ENCODE data around the gene KRTAP4-7. TPM values are rescaled to one million over a fixed set of nuclear protein-coding genes. Genes with fewer than 3 reads are reported as not detected.

KRTAP4-7 gene
- total and polyA plus RNA-seq, 2 experiments from 2014 or later, result not detected

DNA sequence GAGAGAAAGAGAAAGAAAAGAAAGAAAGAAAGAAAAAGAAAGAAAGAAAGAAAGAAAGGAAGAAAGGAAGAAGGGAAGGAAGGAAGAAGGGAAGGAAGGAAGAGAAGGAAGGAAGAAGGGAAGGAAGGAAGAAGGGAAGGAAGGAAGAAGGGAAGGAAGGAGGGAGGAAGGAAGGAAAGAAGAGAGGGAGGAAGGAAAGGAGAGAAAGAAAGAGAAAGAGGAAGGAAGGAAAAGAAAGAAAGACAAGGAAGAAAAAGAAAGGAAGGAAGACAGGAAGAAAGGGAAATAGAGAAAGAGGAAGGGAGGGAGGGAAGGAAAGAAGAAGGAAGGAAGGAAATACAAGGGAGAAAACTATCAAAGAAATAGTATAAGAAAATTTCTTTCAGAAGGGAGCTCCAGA is 7.2 kb upstream of the KRTAP4-7 start:
- no peaks in the 10 kb centered on the region for H3K79me2 ChIP-seq (replicated peaks; ENCODE audit: insufficient read depth)
- no peaks in the 10 kb centered on the region for H3K27me3 ChIP-seq (ENCODE audit: insufficient read depth)
- no peaks in the 10 kb centered on the region for H3K4me1 ChIP-seq (ENCODE audit: insufficient read depth)
- no peak overlapping the region for H3K4me2 ChIP-seq
- TF ChIP-seq ZNF331 (CRISPR knock-in tag; IDR thresholded peaks at IDR 0.05; ENCODE audit: low read depth), result no peak
- no peak for TF ChIP-seq STAT1 (IDR thresholded peaks at IDR 0.05; ENCODE audit: unreplicated experiment)
- TF ChIP-seq, protein P1, sequence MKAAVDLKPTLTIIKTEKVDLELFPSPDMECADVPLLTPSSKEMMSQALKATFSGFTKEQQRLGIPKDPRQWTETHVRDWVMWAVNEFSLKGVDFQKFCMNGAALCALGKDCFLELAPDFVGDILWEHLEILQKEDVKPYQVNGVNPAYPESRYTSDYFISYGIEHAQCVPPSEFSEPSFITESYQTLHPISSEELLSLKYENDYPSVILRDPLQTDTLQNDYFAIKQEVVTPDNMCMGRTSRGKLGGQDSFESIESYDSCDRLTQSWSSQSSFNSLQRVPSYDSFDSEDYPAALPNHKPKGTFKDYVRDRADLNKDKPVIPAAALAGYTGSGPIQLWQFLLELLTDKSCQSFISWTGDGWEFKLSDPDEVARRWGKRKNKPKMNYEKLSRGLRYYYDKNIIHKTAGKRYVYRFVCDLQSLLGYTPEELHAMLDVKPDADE (IDR thresholded peaks at IDR 0.05), result no peak
- TF ChIP-seq, protein P2, sequence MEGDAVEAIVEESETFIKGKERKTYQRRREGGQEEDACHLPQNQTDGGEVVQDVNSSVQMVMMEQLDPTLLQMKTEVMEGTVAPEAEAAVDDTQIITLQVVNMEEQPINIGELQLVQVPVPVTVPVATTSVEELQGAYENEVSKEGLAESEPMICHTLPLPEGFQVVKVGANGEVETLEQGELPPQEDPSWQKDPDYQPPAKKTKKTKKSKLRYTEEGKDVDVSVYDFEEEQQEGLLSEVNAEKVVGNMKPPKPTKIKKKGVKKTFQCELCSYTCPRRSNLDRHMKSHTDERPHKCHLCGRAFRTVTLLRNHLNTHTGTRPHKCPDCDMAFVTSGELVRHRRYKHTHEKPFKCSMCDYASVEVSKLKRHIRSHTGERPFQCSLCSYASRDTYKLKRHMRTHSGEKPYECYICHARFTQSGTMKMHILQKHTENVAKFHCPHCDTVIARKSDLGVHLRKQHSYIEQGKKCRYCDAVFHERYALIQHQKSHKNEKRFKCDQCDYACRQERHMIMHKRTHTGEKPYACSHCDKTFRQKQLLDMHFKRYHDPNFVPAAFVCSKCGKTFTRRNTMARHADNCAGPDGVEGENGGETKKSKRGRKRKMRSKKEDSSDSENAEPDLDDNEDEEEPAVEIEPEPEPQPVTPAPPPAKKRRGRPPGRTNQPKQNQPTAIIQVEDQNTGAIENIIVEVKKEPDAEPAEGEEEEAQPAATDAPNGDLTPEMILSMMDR (conservative IDR thresholded peaks at IDR 0.05; ENCODE audit: low read depth in 2 of 2), result no peak
- TF ChIP-seq ZNF114 (CRISPR knock-in tag; IDR thresholded peaks at IDR 0.05), result no peak
- no peak for TF ChIP-seq NANOG (IDR thresholded peaks at IDR 0.05; ENCODE audit: borderline replicate concordance)
- no peak for TF ChIP-seq CREB1 (CRISPR knock-in tag; IDR thresholded peaks at IDR 0.05; ENCODE audit: low read depth)
- no peak for TF ChIP-seq EZH2 (IDR thresholded peaks at IDR 0.05; ENCODE audit: low read depth, unreplicated experiment)
- TF ChIP-seq, protein P3, sequence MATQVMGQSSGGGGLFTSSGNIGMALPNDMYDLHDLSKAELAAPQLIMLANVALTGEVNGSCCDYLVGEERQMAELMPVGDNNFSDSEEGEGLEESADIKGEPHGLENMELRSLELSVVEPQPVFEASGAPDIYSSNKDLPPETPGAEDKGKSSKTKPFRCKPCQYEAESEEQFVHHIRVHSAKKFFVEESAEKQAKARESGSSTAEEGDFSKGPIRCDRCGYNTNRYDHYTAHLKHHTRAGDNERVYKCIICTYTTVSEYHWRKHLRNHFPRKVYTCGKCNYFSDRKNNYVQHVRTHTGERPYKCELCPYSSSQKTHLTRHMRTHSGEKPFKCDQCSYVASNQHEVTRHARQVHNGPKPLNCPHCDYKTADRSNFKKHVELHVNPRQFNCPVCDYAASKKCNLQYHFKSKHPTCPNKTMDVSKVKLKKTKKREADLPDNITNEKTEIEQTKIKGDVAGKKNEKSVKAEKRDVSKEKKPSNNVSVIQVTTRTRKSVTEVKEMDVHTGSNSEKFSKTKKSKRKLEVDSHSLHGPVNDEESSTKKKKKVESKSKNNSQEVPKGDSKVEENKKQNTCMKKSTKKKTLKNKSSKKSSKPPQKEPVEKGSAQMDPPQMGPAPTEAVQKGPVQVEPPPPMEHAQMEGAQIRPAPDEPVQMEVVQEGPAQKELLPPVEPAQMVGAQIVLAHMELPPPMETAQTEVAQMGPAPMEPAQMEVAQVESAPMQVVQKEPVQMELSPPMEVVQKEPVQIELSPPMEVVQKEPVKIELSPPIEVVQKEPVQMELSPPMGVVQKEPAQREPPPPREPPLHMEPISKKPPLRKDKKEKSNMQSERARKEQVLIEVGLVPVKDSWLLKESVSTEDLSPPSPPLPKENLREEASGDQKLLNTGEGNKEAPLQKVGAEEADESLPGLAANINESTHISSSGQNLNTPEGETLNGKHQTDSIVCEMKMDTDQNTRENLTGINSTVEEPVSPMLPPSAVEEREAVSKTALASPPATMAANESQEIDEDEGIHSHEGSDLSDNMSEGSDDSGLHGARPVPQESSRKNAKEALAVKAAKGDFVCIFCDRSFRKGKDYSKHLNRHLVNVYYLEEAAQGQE (IDR thresholded peaks at IDR 0.05; ENCODE audit: unreplicated experiment), result no peak
- no peak for TF ChIP-seq POLR2AphosphoS5 (IDR thresholded peaks at IDR 0.05; ENCODE audit: low read depth)
- TF ChIP-seq EZH2phosphoT487 (IDR thresholded peaks at IDR 0.05; ENCODE audit: unreplicated experiment), result no peak
- no peak for TF ChIP-seq JUNB (IDR thresholded peaks at IDR 0.05; ENCODE audit: unreplicated experiment)
- no peak for DNase-seq (ENCODE audit: low spot score)
- Mint-ChIP-seq H3K27me3 (ENCODE audit: insufficient read depth, low read depth, poor library complexity) (no peaks in the 10 kb centered on the region), H3K4me3 (no peak overlapping the region), H3K4me1 (no peaks in the 10 kb centered on the region), H3K27ac (no peak overlapping the region), H3K36me3 (ENCODE audit: low read depth) (no peaks in the 10 kb centered on the region), H3K9me3 (no peaks in the 10 kb centered on the region; the same call in 1 of the 3 replicates)
- H3K9me2 ChIP-seq (ENCODE audit: insufficient read depth), result peaks cover 7% of the 10 kb centered on the region
- no peaks in the 10 kb centered on the region for H3K36me3 ChIP-seq (ENCODE audit: insufficient read depth)
- H3K27ac ChIP-seq (ENCODE audit: low read depth), result no peak overlapping the region
- H4K20me1 ChIP-seq (replicated peaks; ENCODE audit: insufficient read depth), result no peaks in the 10 kb centered on the region
- ATAC-seq, result no peak
- no peak overlapping the region for H3K4me3 ChIP-seq
- H2AFZ ChIP-seq, result no peak overlapping the region
- H3F3A ChIP-seq (replicated peaks; ENCODE audit: low read depth), result no peaks in the 10 kb centered on the region

Data from GM23338 (cell line).